Measurements from ENCODE around the gene NEURL1.

NEURL1 gene

DNA sequence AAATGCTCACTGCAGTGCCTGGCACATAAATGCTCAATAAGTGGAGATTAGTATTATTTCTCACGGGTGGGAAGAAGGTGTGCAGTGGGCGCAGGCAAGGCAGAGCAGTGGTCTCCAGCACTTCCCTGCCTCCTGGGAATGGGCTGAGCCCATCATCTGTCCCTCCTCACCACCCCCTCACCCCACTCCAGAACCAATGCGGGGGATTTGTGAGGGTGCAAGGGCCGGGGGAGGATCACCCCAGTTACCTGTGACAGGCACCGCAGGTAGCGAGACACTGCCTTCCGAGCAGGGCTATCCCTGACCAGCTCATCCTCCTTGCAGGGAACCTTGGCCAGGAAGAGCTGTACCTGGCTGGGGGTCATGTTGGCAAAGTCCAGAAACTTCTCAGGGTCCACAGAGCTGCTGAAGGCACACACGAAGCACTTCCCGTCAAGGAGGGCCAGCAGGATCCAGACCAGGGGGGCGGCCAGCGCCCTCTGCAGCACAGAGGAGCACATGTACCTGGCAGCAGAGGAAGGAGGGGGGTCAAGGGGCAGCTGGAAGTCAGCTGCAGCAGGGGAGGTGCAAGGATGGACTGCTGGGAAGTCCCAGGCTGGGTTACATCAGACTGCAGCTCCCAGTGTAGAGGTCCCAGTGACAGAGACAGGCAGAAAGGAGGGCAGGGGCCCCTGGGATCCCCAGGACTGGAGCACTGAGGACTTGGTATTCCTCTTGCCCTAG lies 17.3 kb upstream of the NEURL1 start:
- H2BK5ac ChIP-seq (ENCODE audit: low read depth, low read length, poor library complexity), result no peak overlapping the region
- H2BK12ac ChIP-seq (ENCODE audit: low read length), result peak overlapping the region; percentile 42
- no peaks in the 10 kb centered on the region for H3K79me2 ChIP-seq (ENCODE audit: control insufficient read depth, insufficient read depth, low read length, poor library complexity)
- H3K27ac ChIP-seq (ENCODE audit: low read depth, low read length), result no peak overlapping the region
- no peaks in the 10 kb centered on the region for H3K27me3 ChIP-seq (ENCODE audit: insufficient read depth, low read length)
- H3K36me3 ChIP-seq (ENCODE audit: control insufficient read depth in 1 of 2, insufficient read depth in 2 of 2, low read length in 2 of 2), result no peaks in the 10 kb centered on the region
- no peak overlapping the region for H4K91ac ChIP-seq (ENCODE audit: low read depth, low read length)
- no CpG with 5 or more reads among the region's 11 CpGs for WGBS (ENCODE audit: extremely low coverage, insufficient coverage, insufficient read length)
- H3K14ac ChIP-seq (ENCODE audit: low read length), result peak overlapping the region; percentile 0
- H4K12ac ChIP-seq (ENCODE audit: low read depth, low read length), result no peak overlapping the region
- no peak for DNase-seq
- H4K8ac ChIP-seq (ENCODE audit: low read depth, low read length), result no peak overlapping the region
- no peaks in the 10 kb centered on the region for H3K79me1 ChIP-seq (ENCODE audit: low read length)
- H3K18ac ChIP-seq (ENCODE audit: low read length), result no peak overlapping the region
- no peak overlapping the region for H3K23ac ChIP-seq (ENCODE audit: low read length)
- H3K9me3 ChIP-seq (ENCODE audit: insufficient read depth, low read depth, low read length), result no peaks in the 10 kb centered on the region
- no peak overlapping the region for H3K4me3 ChIP-seq (ENCODE audit: low read depth, low read length)
- no peak overlapping the region for H2AK5ac ChIP-seq (ENCODE audit: low read length)
- no peak overlapping the region for H2AFZ ChIP-seq (ENCODE audit: insufficient read depth, low read length, poor library complexity)
- peaks cover 2 to 3% of the 10 kb centered on the region in 2 experiments for H3K4me1 ChIP-seq (ENCODE audit: control insufficient read depth in 1 of 2, insufficient read depth in 2 of 2, low read length in 2 of 2)
- H2BK120ac ChIP-seq (ENCODE audit: insufficient read depth, low read length, poor library complexity), result no peak overlapping the region
- no peak overlapping the region for H3K9ac ChIP-seq (ENCODE audit: low read length)
- no peak overlapping the region for H3K4ac ChIP-seq (ENCODE audit: low read depth, low read length)
- no peak overlapping the region for H3K4me2 ChIP-seq (ENCODE audit: low read length)

DNA sequence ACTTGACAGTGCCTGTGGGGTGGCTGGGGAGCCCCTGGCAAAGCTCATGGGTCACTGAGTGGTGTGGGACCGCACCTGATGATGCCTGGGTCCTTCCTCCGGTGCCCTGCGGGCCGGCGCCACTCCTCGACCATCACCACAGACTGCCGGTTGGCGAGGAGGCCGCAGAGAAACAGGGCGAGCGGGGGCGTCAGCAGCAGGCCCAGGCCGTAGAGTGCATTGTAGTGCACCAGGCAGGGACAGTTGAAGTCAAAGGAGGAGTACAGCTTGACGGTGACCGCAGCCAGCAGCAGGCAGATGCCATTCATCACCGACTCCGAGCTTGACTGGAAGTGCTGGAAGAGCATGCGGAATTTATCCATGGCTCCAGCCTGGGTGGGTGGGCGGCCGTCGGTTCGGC lies 14.8 kb upstream of the NEURL1 start:
- H3K4ac ChIP-seq (ENCODE audit: low read depth, low read length), result no peak overlapping the region
- H2AFZ ChIP-seq (ENCODE audit: insufficient read depth, low read length, poor library complexity), result no peak overlapping the region
- WGBS (ENCODE audit: extremely low coverage, insufficient coverage, insufficient read length), result no CpG with 5 or more reads among the region's 22 CpGs
- peaks cover 2 to 3% of the 10 kb centered on the region in 2 experiments for H3K4me1 ChIP-seq (ENCODE audit: control insufficient read depth in 1 of 2, insufficient read depth in 2 of 2, low read length in 2 of 2)
- no peak overlapping the region for H3K4me3 ChIP-seq (ENCODE audit: low read depth, low read length)
- no peak for DNase-seq
- H3K9ac ChIP-seq (ENCODE audit: low read length), result no peak overlapping the region
- no peak overlapping the region for H3K23ac ChIP-seq (ENCODE audit: low read length)
- no peaks in the 10 kb centered on the region for H3K27me3 ChIP-seq (ENCODE audit: insufficient read depth, low read length)
- H3K27ac ChIP-seq (ENCODE audit: low read depth, low read length), result no peak overlapping the region
- H2BK5ac ChIP-seq (ENCODE audit: low read depth, low read length, poor library complexity), result no peak overlapping the region
- H3K79me1 ChIP-seq (ENCODE audit: low read length), result no peaks in the 10 kb centered on the region
- no peaks in the 10 kb centered on the region for H3K36me3 ChIP-seq (ENCODE audit: control insufficient read depth in 1 of 2, insufficient read depth in 2 of 2, low read length in 2 of 2)
- no peaks in the 10 kb centered on the region for H3K79me2 ChIP-seq (ENCODE audit: control insufficient read depth, insufficient read depth, low read length, poor library complexity)
- no peak overlapping the region for H4K91ac ChIP-seq (ENCODE audit: low read depth, low read length)
- H2AK5ac ChIP-seq (ENCODE audit: low read length), result no peak overlapping the region
- no peak overlapping the region for H4K12ac ChIP-seq (ENCODE audit: low read depth, low read length)
- no peak overlapping the region for H3K4me2 ChIP-seq (ENCODE audit: low read length)
- H3K18ac ChIP-seq (ENCODE audit: low read length), result no peak overlapping the region
- no peaks in the 10 kb centered on the region for H3K9me3 ChIP-seq (ENCODE audit: insufficient read depth, low read depth, low read length)
- H4K8ac ChIP-seq (ENCODE audit: low read depth, low read length), result no peak overlapping the region
- H3K14ac ChIP-seq (ENCODE audit: low read length), result no peak overlapping the region
- no peak overlapping the region for H2BK12ac ChIP-seq (ENCODE audit: low read length)
- H2BK120ac ChIP-seq (ENCODE audit: insufficient read depth, low read length, poor library complexity), result no peak overlapping the region

DNA sequence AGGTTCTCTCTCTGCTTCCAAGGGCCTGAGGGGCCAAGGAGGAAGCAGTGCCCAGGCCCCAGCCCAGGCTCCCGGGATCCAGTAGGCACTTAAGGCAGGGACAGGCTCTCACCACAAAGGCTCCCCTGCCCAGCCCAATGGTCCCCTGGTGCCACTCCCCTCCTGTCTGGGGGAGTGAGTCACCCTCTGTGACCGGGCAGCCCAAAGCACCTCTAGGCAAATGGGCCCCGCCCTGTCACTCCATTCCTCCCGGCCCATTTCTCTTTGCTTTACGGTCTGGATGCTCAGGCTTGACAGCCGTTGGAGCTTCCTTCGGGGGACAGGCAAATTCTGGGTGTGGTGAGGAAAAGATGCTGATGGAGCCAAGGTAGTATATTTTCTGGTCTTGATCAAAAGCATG lies 14.4 kb upstream of the NEURL1 start, which contains the start of gene CALHM3:
Gene CALHM3, minus strand, starts transcription at position 106 of the 400 bp plus-strand sequence. CDS start 208 bp downstream, outside the sequence.
- no CpG with 5 or more reads among the region's 7 CpGs for WGBS (ENCODE audit: extremely low coverage, insufficient coverage, insufficient read length)
- H3K79me1 ChIP-seq (ENCODE audit: low read length), result no peaks in the 10 kb centered on the region
- no peak within 1 kb of the TSS for H4K91ac ChIP-seq (ENCODE audit: low read depth, low read length)
- no peak within 1 kb of the TSS for H4K8ac ChIP-seq (ENCODE audit: low read depth, low read length)
- no peaks in the 10 kb centered on the region for H3K79me2 ChIP-seq (ENCODE audit: control insufficient read depth, insufficient read depth, low read length, poor library complexity)
- H3K27ac ChIP-seq (ENCODE audit: low read depth, low read length), result no peak within 1 kb of the TSS
- H3K4me3 ChIP-seq (ENCODE audit: low read depth, low read length), result no peak within 1 kb of the TSS
- no peak within 1 kb of the TSS for H2BK120ac ChIP-seq (ENCODE audit: insufficient read depth, low read length, poor library complexity)
- no peak within 1 kb of the TSS for H2BK5ac ChIP-seq (ENCODE audit: low read depth, low read length, poor library complexity)
- no peaks in the 10 kb centered on the region for H3K27me3 ChIP-seq (ENCODE audit: insufficient read depth, low read length)
- no peaks in the 10 kb centered on the region for H3K9me3 ChIP-seq (ENCODE audit: insufficient read depth, low read depth, low read length)
- H3K4me2 ChIP-seq (ENCODE audit: low read length), result no peak within 1 kb of the TSS
- no peaks in the 10 kb centered on the region for H3K36me3 ChIP-seq (ENCODE audit: control insufficient read depth in 1 of 2, insufficient read depth in 2 of 2, low read length in 2 of 2)
- H2BK12ac ChIP-seq (ENCODE audit: low read length), result no peak within 1 kb of the TSS
- H3K14ac ChIP-seq (ENCODE audit: low read length), result no peak within 1 kb of the TSS
- H2AK5ac ChIP-seq (ENCODE audit: low read length), result peak within 1 kb of the TSS; percentile 44
- no peak within 1 kb of the TSS for H3K4ac ChIP-seq (ENCODE audit: low read depth, low read length)
- H3K9ac ChIP-seq (ENCODE audit: low read length), result no peak within 1 kb of the TSS
- no peak within 1 kb of the TSS for H3K18ac ChIP-seq (ENCODE audit: low read length)
- DNase-seq, result peak; percentile 50 to 70
- no peak within 1 kb of the TSS for H3K23ac ChIP-seq (ENCODE audit: low read length)
- no peak within 1 kb of the TSS for H2AFZ ChIP-seq (ENCODE audit: insufficient read depth, low read length, poor library complexity)
- H4K12ac ChIP-seq (ENCODE audit: low read depth, low read length), result no peak within 1 kb of the TSS
- H3K4me1 ChIP-seq (ENCODE audit: control insufficient read depth in 1 of 2, insufficient read depth in 2 of 2, low read length in 2 of 2), result peaks cover 2 to 3% of the 10 kb centered on the region in 2 experiments

DNA sequence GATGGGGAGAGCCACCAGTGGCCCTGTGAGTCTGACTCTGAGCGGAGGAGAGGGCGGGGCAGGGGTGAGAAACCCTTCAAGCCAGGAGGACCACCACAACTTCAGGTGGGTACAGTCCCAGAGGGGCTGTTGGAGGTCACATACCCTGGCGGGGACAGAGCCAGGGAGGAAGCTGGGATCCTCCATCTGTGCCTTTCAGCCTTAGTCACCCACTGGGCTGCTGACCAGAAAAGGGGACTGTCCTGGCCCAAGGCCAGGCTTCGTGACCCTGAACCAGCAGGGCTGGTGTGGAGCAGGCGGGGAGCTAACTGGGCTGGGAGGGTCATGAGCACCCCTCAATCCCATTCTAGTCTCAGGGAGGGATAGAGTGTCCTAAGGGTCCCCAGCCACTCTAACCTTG lies 13.0 kb upstream of the NEURL1 start:
- H2BK120ac ChIP-seq (ENCODE audit: insufficient read depth, low read length, poor library complexity), result no peak overlapping the region
- peak overlapping the region; percentile 30 for H2BK12ac ChIP-seq (ENCODE audit: low read length)
- no peak overlapping the region for H3K4me2 ChIP-seq (ENCODE audit: low read length)
- no peaks in the 10 kb centered on the region for H3K79me2 ChIP-seq (ENCODE audit: control insufficient read depth, insufficient read depth, low read length, poor library complexity)
- WGBS (ENCODE audit: extremely low coverage, insufficient coverage, insufficient read length), result no CpG with 5 or more reads among the region's 5 CpGs
- H3K27me3 ChIP-seq (ENCODE audit: insufficient read depth, low read length), result no peaks in the 10 kb centered on the region
- H4K91ac ChIP-seq (ENCODE audit: low read depth, low read length), result no peak overlapping the region
- no peak overlapping the region for H2AK5ac ChIP-seq (ENCODE audit: low read length)
- H3K9me3 ChIP-seq (ENCODE audit: insufficient read depth, low read depth, low read length), result no peaks in the 10 kb centered on the region
- H3K9ac ChIP-seq (ENCODE audit: low read length), result peak overlapping the region; percentile 48
- H3K14ac ChIP-seq (ENCODE audit: low read length), result no peak overlapping the region
- no peaks in the 10 kb centered on the region for H3K36me3 ChIP-seq (ENCODE audit: control insufficient read depth in 1 of 2, insufficient read depth in 2 of 2, low read length in 2 of 2)
- H2AFZ ChIP-seq (ENCODE audit: insufficient read depth, low read length, poor library complexity), result no peak overlapping the region
- H4K8ac ChIP-seq (ENCODE audit: low read depth, low read length), result no peak overlapping the region
- H3K4me1 ChIP-seq (ENCODE audit: control insufficient read depth in 1 of 2, insufficient read depth in 2 of 2, low read length in 2 of 2), result peaks cover 2 to 3% of the 10 kb centered on the region in 2 experiments
- no peak overlapping the region for H3K18ac ChIP-seq (ENCODE audit: low read length)
- peak overlapping the region; percentile 20 for H3K4me3 ChIP-seq (ENCODE audit: low read depth, low read length)
- H3K27ac ChIP-seq (ENCODE audit: low read depth, low read length), result no peak overlapping the region
- H3K4ac ChIP-seq (ENCODE audit: low read depth, low read length), result no peak overlapping the region
- H3K79me1 ChIP-seq (ENCODE audit: low read length), result no peaks in the 10 kb centered on the region
- no peak overlapping the region for H3K23ac ChIP-seq (ENCODE audit: low read length)
- no peak overlapping the region for H2BK5ac ChIP-seq (ENCODE audit: low read depth, low read length, poor library complexity)
- DNase-seq, result no peak
- no peak overlapping the region for H4K12ac ChIP-seq (ENCODE audit: low read depth, low read length)

All from trophoblast cell (in vitro differentiated cells and primary cell).